ENCODE measurements around the gene RNF113B.

RNF113B gene

GRCh38 chr13:98216135-98216565 is 39.1 kb upstream of the RNF113B start:
- POLR2A ChIA-PET (ENCODE audit: low non-redundant PET) = no interaction called here
- no peak overlapping the region for H3K27ac ChIP-seq
- DNase-seq (ENCODE audit: low spot score) = no peak
- TF ChIP-seq, protein P1, sequence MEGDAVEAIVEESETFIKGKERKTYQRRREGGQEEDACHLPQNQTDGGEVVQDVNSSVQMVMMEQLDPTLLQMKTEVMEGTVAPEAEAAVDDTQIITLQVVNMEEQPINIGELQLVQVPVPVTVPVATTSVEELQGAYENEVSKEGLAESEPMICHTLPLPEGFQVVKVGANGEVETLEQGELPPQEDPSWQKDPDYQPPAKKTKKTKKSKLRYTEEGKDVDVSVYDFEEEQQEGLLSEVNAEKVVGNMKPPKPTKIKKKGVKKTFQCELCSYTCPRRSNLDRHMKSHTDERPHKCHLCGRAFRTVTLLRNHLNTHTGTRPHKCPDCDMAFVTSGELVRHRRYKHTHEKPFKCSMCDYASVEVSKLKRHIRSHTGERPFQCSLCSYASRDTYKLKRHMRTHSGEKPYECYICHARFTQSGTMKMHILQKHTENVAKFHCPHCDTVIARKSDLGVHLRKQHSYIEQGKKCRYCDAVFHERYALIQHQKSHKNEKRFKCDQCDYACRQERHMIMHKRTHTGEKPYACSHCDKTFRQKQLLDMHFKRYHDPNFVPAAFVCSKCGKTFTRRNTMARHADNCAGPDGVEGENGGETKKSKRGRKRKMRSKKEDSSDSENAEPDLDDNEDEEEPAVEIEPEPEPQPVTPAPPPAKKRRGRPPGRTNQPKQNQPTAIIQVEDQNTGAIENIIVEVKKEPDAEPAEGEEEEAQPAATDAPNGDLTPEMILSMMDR (conservative IDR thresholded peaks at IDR 0.05; ENCODE audit: low read depth) = no peak
- CTCF ChIA-PET = interaction anchor here (0.6 to 0.7 kb wide), 2 partner anchors 604 to 1502 kb away, joined by 3 read pairs; no protein-coding TSS in a partner anchor

GRCh38 chr13:98215508-98215907 is 38.4 kb upstream of the RNF113B start:
- POLR2A ChIA-PET (ENCODE audit: low non-redundant PET) = no interaction called here
- no peak for DNase-seq (ENCODE audit: low spot score)
- CTCF ChIA-PET = interaction anchor here (0.6 to 0.7 kb wide), 2 partner anchors 605 to 1503 kb away, joined by 3 read pairs; no protein-coding TSS in a partner anchor
- H3K27ac ChIP-seq = no peak overlapping the region
- TF ChIP-seq, protein P1 (conservative IDR thresholded peaks at IDR 0.05; ENCODE audit: low read depth) = no peak

- no peak overlapping the region for H3K27ac ChIP-seq
- POLR2A ChIA-PET (ENCODE audit: low non-redundant PET) = no interaction called here
- peak; percentile 67 for DNase-seq (ENCODE audit: low spot score)
- TF ChIP-seq, protein P1 (conservative IDR thresholded peaks at IDR 0.05; ENCODE audit: low read depth) = no peak
- CTCF ChIA-PET = no interaction called here
Measured at GRCh38 chr13:98214707-98215106, 37.6 kb upstream of the RNF113B start.

DNA sequence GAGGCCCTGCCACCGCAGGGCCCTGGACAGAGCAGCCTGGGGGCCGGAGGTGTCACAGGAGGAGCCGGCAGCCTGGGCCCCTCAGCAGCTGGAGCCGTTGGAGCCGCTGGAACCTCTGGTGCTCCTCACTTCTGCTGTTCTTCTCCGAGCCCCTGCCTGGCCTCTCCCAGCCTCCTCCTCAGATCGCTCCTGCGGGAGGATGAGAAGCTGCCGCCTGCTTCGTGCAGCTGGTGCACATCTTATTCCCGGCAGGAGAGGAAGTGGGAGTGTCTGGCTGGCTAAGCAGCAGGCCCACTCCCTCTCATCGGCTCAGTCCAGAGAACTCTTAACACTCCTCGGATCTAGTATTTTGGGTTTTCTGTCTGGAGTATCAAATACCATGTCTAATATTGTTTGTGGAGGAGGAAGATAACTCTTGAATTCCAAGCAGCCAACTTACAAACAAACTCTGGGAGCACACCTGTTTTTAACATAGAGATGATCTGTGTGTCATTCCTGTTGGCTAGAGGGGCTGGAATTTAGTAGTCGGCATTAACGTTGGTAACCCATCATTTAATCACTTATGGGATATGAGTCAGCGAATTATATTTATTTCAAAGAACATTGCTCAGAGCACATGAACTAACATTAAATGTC is 37.1 kb upstream of the RNF113B start:
- no peak overlapping the region for H3K27ac ChIP-seq
- DNase-seq (ENCODE audit: low spot score) = peak; percentile 30
- ChIA-PET POLR2A (ENCODE audit: low non-redundant PET) (no interaction called here), CTCF (no interaction called here)
- TF ChIP-seq, protein P1 (conservative IDR thresholded peaks at IDR 0.05; ENCODE audit: low read depth) = no peak

GRCh38 chr13:98213354-98213753 is 36.3 kb upstream of the RNF113B start:
- TF ChIP-seq, protein P1 (conservative IDR thresholded peaks at IDR 0.05; ENCODE audit: low read depth) = no peak
- no peak overlapping the region for H3K27ac ChIP-seq
- DNase-seq (ENCODE audit: low spot score) = no peak
- CTCF ChIA-PET = no interaction called here
- POLR2A ChIA-PET (ENCODE audit: low non-redundant PET) = no interaction called here

- POLR2A ChIA-PET (ENCODE audit: low non-redundant PET) = interaction anchor here (0.5 kb wide), 1 partner anchor 22 kb away, joined by 3 read pairs; no protein-coding TSS in a partner anchor
- no peak overlapping the region for H3K27ac ChIP-seq
- TF ChIP-seq, protein P1 (conservative IDR thresholded peaks at IDR 0.05; ENCODE audit: low read depth) = no peak
- no peak for DNase-seq (ENCODE audit: low spot score)
- CTCF ChIA-PET = no interaction called here
Measured at GRCh38 chr13:98212763-98213162, 35.7 kb upstream of the RNF113B start.
